Rectal smooth muscle tissue (tissue), 1 donor: ENCODE data around the gene RABL3.
"Not testable (repeated sequence)": the region's sequence is repeated elsewhere in the genome, so short reads cannot be mapped to it uniquely, and the experiment has no call there.

Source experiments
- H3K27ac ChIP-seq: one replicate; pipeline ENCODE4 v1.7.0; 2013; ENCODE audit warnings: low read depth, low read length, inconsistent platforms
- H3K27me3 ChIP-seq: one replicate; pipeline ENCODE4 v1.7.0; 2013; ENCODE audit warnings: low read length; ENCODE audit not compliant: control insufficient read depth, insufficient read depth
- H3K36me3 ChIP-seq: one replicate; pipeline ENCODE4 v1.7.0; 2013; ENCODE audit warnings: low read length; ENCODE audit not compliant: control insufficient read depth, insufficient read depth
- H3K4me1 ChIP-seq: one replicate; pipeline ENCODE4 v1.7.0; 2013; ENCODE audit warnings: low read length; ENCODE audit not compliant: control insufficient read depth, insufficient read depth
- H3K4me3 ChIP-seq: one replicate; pipeline ENCODE4 v1.7.0; 2013; ENCODE audit warnings: low read length
- H3K9ac ChIP-seq: one replicate; pipeline ENCODE4 v1.7.0; 2013; ENCODE audit warnings: low read length

Gene RABL3

GRCh38 chr3:120649830-120650233, 92.5 kb downstream of the RABL3 start:
- Histone ChIP-seq H3K4me1 (no peaks in the 10 kb centered on the region), H3K9ac (no peak overlapping the region), H3K27me3 (no peaks in the 10 kb centered on the region), H3K27ac (no peak overlapping the region), H3K4me3 (no peak overlapping the region), H3K36me3 (no peaks in the 10 kb centered on the region)

GRCh38 chr3:120648290-120648689, 94.0 kb downstream of the RABL3 start:
- no peak overlapping the region for H3K27ac ChIP-seq
- H3K27me3 ChIP-seq, result no peaks in the 10 kb centered on the region
- no peaks in the 10 kb centered on the region for H3K4me1 ChIP-seq
- no peak overlapping the region for H3K4me3 ChIP-seq
- H3K9ac ChIP-seq, result no peak overlapping the region
- no peaks in the 10 kb centered on the region for H3K36me3 ChIP-seq

GRCh38 chr3:120646771-120647432, 95.4 kb downstream of the RABL3 start:
- Histone ChIP-seq H3K36me3 (no peaks in the 10 kb centered on the region), H3K27ac (no peak overlapping the region), H3K27me3 (no peaks in the 10 kb centered on the region), H3K4me3 (no peak overlapping the region), H3K9ac (no peak overlapping the region), H3K4me1 (no peaks in the 10 kb centered on the region)

- Histone ChIP-seq H3K36me3 (no peaks in the 10 kb centered on the region), H3K9ac (no peak overlapping the region), H3K27ac (no peak overlapping the region), H3K27me3 (no peaks in the 10 kb centered on the region), H3K4me3 (no peak overlapping the region), H3K4me1 (no peaks in the 10 kb centered on the region)
Measured at GRCh38 chr3:120645083-120645845, 97.1 kb downstream of the RABL3 start.

- Histone ChIP-seq H3K36me3 (no peaks in the 10 kb centered on the region), H3K27ac (no peak overlapping the region), H3K9ac (no peak overlapping the region), H3K4me1 (no peaks in the 10 kb centered on the region), H3K4me3 (no peak overlapping the region), H3K27me3 (no peaks in the 10 kb centered on the region)
Measured at GRCh38 chr3:120642368-120642948, 99.9 kb downstream of the RABL3 start.

GRCh38 chr3:120641696-120642246, 100.5 kb downstream of the RABL3 start:
- H3K27ac ChIP-seq, result no peak overlapping the region
- H3K4me3 ChIP-seq, result no peak overlapping the region
- H3K9ac ChIP-seq, result no peak overlapping the region
- peaks cover under 1% of the 10 kb centered on the region for H3K4me1 ChIP-seq
- H3K36me3 ChIP-seq, result no peaks in the 10 kb centered on the region
- no peaks in the 10 kb centered on the region for H3K27me3 ChIP-seq

- Histone ChIP-seq H3K4me1 (peaks cover 4% of the 10 kb centered on the region), H3K4me3 (no peak overlapping the region), H3K27ac (no peak overlapping the region), H3K9ac (no peak overlapping the region), H3K36me3 (no peaks in the 10 kb centered on the region), H3K27me3 (no peaks in the 10 kb centered on the region)
Measured at GRCh38 chr3:120640231-120640630, 102.1 kb downstream of the RABL3 start.

- not testable (repeated sequence) for H3K36me3 ChIP-seq, H3K4me3 ChIP-seq, H3K9ac ChIP-seq, H3K27ac ChIP-seq, H3K4me1 ChIP-seq, H3K27me3 ChIP-seq
Measured at GRCh38 chr3:120638820-120639219, 103.5 kb downstream of the RABL3 start.

GRCh38 chr3:120637851-120638559, 104.3 kb downstream of the RABL3 start:
- Histone ChIP-seq H3K36me3 (no peaks in the 10 kb centered on the region), H3K4me3 (no peak overlapping the region), H3K9ac (no peak overlapping the region), H3K4me1 (peaks cover 4% of the 10 kb centered on the region), H3K27me3 (no peaks in the 10 kb centered on the region), H3K27ac (no peak overlapping the region)

GRCh38 chr3:120636795-120637401, 105.4 kb downstream of the RABL3 start:
- no peak overlapping the region for H3K27ac ChIP-seq
- H3K36me3 ChIP-seq, result no peaks in the 10 kb centered on the region
- no peak overlapping the region for H3K9ac ChIP-seq
- peaks cover 4% of the 10 kb centered on the region for H3K4me1 ChIP-seq
- no peak overlapping the region for H3K4me3 ChIP-seq
- H3K27me3 ChIP-seq, result no peaks in the 10 kb centered on the region
